Common myeloid progenitor, CD34-positive (primary cell): ENCODE data around the gene SCYL1.
A peak's percentile ranks its signal among the peaks of the same experiment; 100 is the strongest.

Experiments
- CTCF ChIA-PET: fragments of 350-600 bp; sonication (Branson Sonifier 250); formaldehyde crosslinking; loops from one replicate; lab custom pipeline; 2021; ENCODE audit warnings: antibody characterized with exemption; lab: Charles Lee
- POLR2A ChIA-PET: fragments of 350-600 bp; sonication (Branson Sonifier 250); formaldehyde crosslinking; loops from one replicate; lab custom pipeline; 2021; ENCODE audit warnings: antibody characterized with exemption; lab: Charles Lee
- DNase-seq, 3 donors: peaks; one replicate each; pipeline versions ENCODE4 v3.0.0 to v3.0.0-alpha.2; 2013
- H3K27ac ChIP-seq, 2 experiments: 1 replicate in 1 of 2; 2 replicates in 1 of 2; pipeline ENCODE4 v1.7.0; 2013; ENCODE audit warnings: inconsistent platforms in 2 of 2, low read length in 2 of 2, mild to moderate bottlenecking in 2 of 2, low read depth in 1 of 2, moderate library complexity in 1 of 2; ENCODE audit not compliant: severe bottlenecking in 2 of 2, insufficient read depth in 1 of 2, poor library complexity in 1 of 2
- H3K27me3 ChIP-seq, 5 experiments: replicated peaks in 2 of 5; 1 replicate in 3 of 5; 2 replicates in 2 of 5; pipeline versions ENCODE4 v1.6.1 to v1.7.0; 2013; ENCODE audit warnings: low read length in 4 of 5, mild to moderate bottlenecking in 2 of 5, moderate library complexity in 2 of 5, inconsistent platforms in 1 of 5; ENCODE audit not compliant: insufficient read depth in 5 of 5, control insufficient read depth in 4 of 5
- H3K36me3 ChIP-seq, 4 experiments: 1 replicate in 2 of 4; 2 replicates in 2 of 4; pipeline versions ENCODE4 v1.6.1 to v1.7.0; 2013; ENCODE audit warnings: low read length in 3 of 4, control low read depth in 1 of 4, mild to moderate bottlenecking in 1 of 4; ENCODE audit not compliant: control insufficient read depth in 4 of 4, insufficient read depth in 4 of 4
- H3K4me1 ChIP-seq, 4 experiments: 1 replicate in 3 of 4; 2 replicates in 1 of 4; pipeline versions ENCODE4 v1.6.1 to v1.7.1; 2013; ENCODE audit warnings: low read length in 3 of 4, mild to moderate bottlenecking in 3 of 4, control low read depth in 1 of 4, inconsistent platforms in 1 of 4, moderate library complexity in 1 of 4; ENCODE audit not compliant: control insufficient read depth in 4 of 4, insufficient read depth in 4 of 4; ENCODE audit errors: control extremely low read depth in 1 of 4
- H3K4me3 ChIP-seq, 7 experiments: 1 replicate in 4 of 7; 2 replicates in 3 of 7; pipeline versions ENCODE4 v1.5.1 to v1.7.0; 2013; ENCODE audit warnings: mild to moderate bottlenecking in 7 of 7, low read length in 6 of 7, moderate library complexity in 6 of 7, inconsistent platforms in 2 of 7, low read depth in 2 of 7, control low read depth in 1 of 7; ENCODE audit not compliant: insufficient read depth in 4 of 7, control insufficient read depth in 1 of 7; ENCODE audit errors: extremely low read depth in 1 of 7
- H3K9me3 ChIP-seq, 5 experiments: 1 replicate in 4 of 5; 2 replicates in 1 of 5; pipeline versions ENCODE4 v1.6.1 to v1.7.1; 2013; ENCODE audit warnings: low read length in 4 of 5, mild to moderate bottlenecking in 2 of 5, inconsistent platforms in 1 of 5, low read depth in 1 of 5, moderate library complexity in 1 of 5; ENCODE audit not compliant: control insufficient read depth in 4 of 5, insufficient read depth in 2 of 5; ENCODE audit errors: control extremely low read depth in 1 of 5
- WGBS: methylation state at CpG from one replicate; pipeline ENCODE4 v1.1.5; 2013; ENCODE audit not compliant: insufficient coverage; 5-methylcytosine and 5-hydroxymethylcytosine counted together

Gene SCYL1

GRCh38 chr11:65535102-65535501 is 10.2 kb downstream of the SCYL1 start:
- DNase-seq = no peak
- H3K4me1 ChIP-seq = peaks cover 0 to 7% (median 6%) of the 10 kb centered on the region in 4 experiments
- no peaks in the 10 kb centered on the region for H3K27me3 ChIP-seq
- POLR2A ChIA-PET = no interaction called here
- no peak overlapping the region for H3K27ac ChIP-seq
- H3K36me3 ChIP-seq = peaks cover 2 to 72% (median 56%) of the 10 kb centered on the region in 4 experiments
- CTCF ChIA-PET = interaction anchor here (0.6 to 21.8 kb wide), 3 partner anchors 31 to 59 kb away, joined by 3 to 262 read pairs (median 239); partner anchors contain the start of genes EHBP1L1, FAM89B, LTBP3 and ZNRD2
- no peak overlapping the region for H3K4me3 ChIP-seq
- no peaks in the 10 kb centered on the region for H3K9me3 ChIP-seq
- WGBS = 100% methylated on average over 9 of the region's 9 CpGs

GRCh38 chr11:65536412-65537295 is 11.8 kb downstream of the SCYL1 start:
- no peaks in the 10 kb centered on the region for H3K27me3 ChIP-seq
- H3K36me3 ChIP-seq = peaks cover 2 to 57% (median 42%) of the 10 kb centered on the region in 4 experiments
- H3K4me3 ChIP-seq = no peak overlapping the region
- no peaks in the 10 kb centered on the region for H3K9me3 ChIP-seq
- peaks cover 3 to 22% (median 20%) of the 10 kb centered on the region in 4 experiments for H3K4me1 ChIP-seq
- no peak overlapping the region for H3K27ac ChIP-seq
- ChIA-PET POLR2A (no interaction called here), CTCF (interaction anchor here (1.5 to 21.8 kb wide), 6 partner anchors 9 to 58 kb away, joined by 3 to 262 read pairs (median 54); partner anchors contain the start of genes EHBP1L1, FAM89B, KCNK7 and LTBP3)
- no peak for DNase-seq
- WGBS = 98% methylated on average over 8 of the region's 12 CpGs

DNA sequence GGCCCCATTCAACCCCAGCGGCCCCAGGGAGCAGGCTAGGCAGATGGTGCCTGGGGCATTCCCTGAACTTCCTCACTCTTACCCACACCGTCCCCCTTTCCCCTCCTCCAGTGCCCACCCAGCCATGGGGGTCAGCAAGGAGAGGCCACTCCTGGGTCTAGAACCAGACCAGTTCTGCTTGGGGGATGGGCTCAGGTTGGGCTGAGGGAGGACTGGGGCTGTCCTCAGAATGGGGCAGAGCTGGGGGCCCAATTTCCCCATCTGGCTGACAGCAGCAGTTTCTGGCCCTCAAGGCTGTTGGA is 12.4 kb downstream of the SCYL1 start:
- DNase-seq = no peak
- CTCF ChIA-PET = interaction anchor here (1.0 to 21.8 kb wide), 7 partner anchors 7 to 58 kb away, joined by 3 to 262 read pairs (median 19); partner anchors contain the start of genes EHBP1L1, FAM89B, KCNK7 and LTBP3
- H3K4me3 ChIP-seq = no peak overlapping the region
- peaks cover 3 to 27% (median 24%) of the 10 kb centered on the region in 4 experiments for H3K4me1 ChIP-seq
- no peaks in the 10 kb centered on the region for H3K27me3 ChIP-seq
- H3K9me3 ChIP-seq = no peaks in the 10 kb centered on the region
- H3K27ac ChIP-seq = no peak overlapping the region
- POLR2A ChIA-PET = no interaction called here
- peaks cover 2 to 53% (median 38%) of the 10 kb centered on the region in 4 experiments for H3K36me3 ChIP-seq
- WGBS = no CpG with 5 or more reads among the region's 2 CpGs

DNA sequence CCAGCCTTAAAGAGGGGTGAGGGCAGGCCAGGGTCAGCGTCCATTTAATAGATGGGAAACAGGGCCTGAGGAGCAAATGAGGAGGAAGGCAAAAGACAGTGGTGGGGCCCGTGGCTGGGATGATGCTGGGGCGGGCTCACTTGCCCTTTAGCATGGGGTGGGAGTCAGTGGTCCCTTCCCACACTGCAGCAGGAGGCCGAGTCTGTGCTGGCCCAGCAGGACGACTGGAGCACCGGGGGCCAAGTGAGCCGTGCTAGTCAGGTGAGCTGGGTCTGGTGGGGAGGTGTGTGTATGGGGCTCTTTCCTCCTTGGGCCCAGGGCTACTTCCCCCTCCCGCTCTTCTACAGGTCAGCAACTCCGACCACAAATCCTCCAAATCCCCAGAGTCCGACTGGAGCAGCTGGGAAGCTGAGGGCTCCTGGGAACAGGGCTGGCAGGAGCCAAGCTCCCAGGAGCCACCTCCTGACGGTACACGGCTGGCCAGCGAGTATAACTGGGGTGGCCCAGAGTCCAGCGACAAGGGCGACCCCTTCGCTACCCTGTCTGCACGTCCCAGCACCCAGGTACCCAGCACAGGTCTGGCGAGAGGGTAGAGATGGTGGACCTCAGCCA is 12.8 kb downstream of the SCYL1 start:
- H3K4me3 ChIP-seq = no peak overlapping the region
- ChIA-PET POLR2A (no interaction called here), CTCF (interaction anchor here (1.0 to 21.8 kb wide), 7 partner anchors 8 to 57 kb away, joined by 3 to 262 read pairs (median 19); partner anchors contain the start of genes EHBP1L1, FAM89B, KCNK7 and LTBP3)
- H3K27me3 ChIP-seq = no peaks in the 10 kb centered on the region
- peaks cover 2 to 49% (median 36%) of the 10 kb centered on the region in 4 experiments for H3K36me3 ChIP-seq
- 95% methylated on average over 12 of the region's 18 CpGs for WGBS
- no peak overlapping the region for H3K27ac ChIP-seq
- H3K4me1 ChIP-seq = peaks cover 3 to 27% (median 24%) of the 10 kb centered on the region in 4 experiments
- H3K9me3 ChIP-seq = no peaks in the 10 kb centered on the region
- no peak for DNase-seq

DNA sequence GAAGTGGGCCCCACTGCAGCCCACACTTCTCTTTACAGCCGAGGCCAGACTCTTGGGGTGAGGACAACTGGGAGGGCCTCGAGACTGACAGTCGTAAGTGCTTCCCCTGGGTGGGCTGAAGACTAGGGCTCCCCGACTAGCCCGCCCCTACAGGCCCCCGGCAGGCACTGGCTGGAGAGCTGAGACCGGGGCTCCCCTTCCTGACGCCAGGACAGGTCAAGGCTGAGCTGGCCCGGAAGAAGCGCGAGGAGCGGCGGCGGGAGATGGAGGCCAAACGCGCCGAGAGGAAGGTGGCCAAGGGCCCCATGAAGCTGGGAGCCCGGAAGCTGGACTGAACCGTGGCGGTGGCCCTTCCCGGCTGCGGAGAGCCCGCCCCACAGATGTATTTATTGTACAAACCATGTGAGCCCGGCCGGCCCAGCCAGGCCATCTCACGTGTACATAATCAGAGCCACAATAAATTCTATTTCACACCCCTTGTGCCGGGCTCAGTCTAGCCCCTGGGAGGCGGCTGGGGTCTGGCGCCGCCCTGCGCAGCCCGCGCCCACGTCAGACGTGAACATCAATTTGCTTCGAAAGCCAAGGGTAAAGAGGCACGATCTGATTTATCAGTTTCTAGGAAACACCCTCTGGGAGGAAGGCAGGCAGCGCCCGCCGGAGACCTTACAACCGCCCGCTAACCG is 13.5 kb downstream of the SCYL1 start:
- 96% methylated on average over 38 of the region's 43 CpGs for WGBS
- DNase-seq = no peak
- ChIA-PET POLR2A (no interaction called here), CTCF (interaction anchor here (1.0 to 21.8 kb wide), 6 partner anchors 8 to 56 kb away, joined by 3 to 262 read pairs (median 54); partner anchors contain the start of genes EHBP1L1, FAM89B, KCNK7 and LTBP3)
- H3K4me1 ChIP-seq = peaks cover 3 to 27% (median 24%) of the 10 kb centered on the region in 4 experiments
- H3K9me3 ChIP-seq = no peaks in the 10 kb centered on the region
- no peak overlapping the region for H3K4me3 ChIP-seq
- H3K27me3 ChIP-seq = no peaks in the 10 kb centered on the region
- H3K27ac ChIP-seq = no peak overlapping the region
- peaks cover 2 to 47% (median 33%) of the 10 kb centered on the region in 4 experiments for H3K36me3 ChIP-seq

GRCh38 chr11:65538915-65539743 is 14.2 kb downstream of the SCYL1 start:
- Histone ChIP-seq H3K4me3 (peak overlapping the region in 4 of 7 experiments; percentile 72 to 87 (median 76)), H3K9me3 (no peaks in the 10 kb centered on the region), H3K27me3 (no peaks in the 10 kb centered on the region), H3K36me3 (peaks cover 2 to 49% (median 33%) of the 10 kb centered on the region in 4 experiments), H3K4me1 (peaks cover 3 to 27% (median 24%) of the 10 kb centered on the region in 4 experiments), H3K27ac (no peak overlapping the region)
- WGBS = 95% methylated on average over 76 of the region's 92 CpGs
- ChIA-PET POLR2A (interaction anchor here (0.7 to 2.3 kb wide), 4 partner anchors 13 to 36 kb away, joined by 3 to 13 read pairs (median 6); partner anchors contain the start of genes EHBP1L1 and ZNRD2), CTCF (interaction anchor here (2.1 to 21.8 kb wide), 9 partner anchors 9 to 73 kb away, joined by 6 to 262 read pairs (median 24); partner anchors contain the start of genes EHBP1L1, FAM89B, KCNK7 and LTBP3)
- DNase-seq = no peak
